DMS53 (cell line): ENCODE data around the gene USP25.

ENCODE experiments used
- DNase-seq: peaks from one replicate; lab custom pipeline; 2025; lab: John Stamatoyannopoulos, UW

The USP25 gene

GRCh38 chr21:15804247-15805005 lies 74.6 kb downstream of the USP25 start:
- DNase-seq = no peak

DNA sequence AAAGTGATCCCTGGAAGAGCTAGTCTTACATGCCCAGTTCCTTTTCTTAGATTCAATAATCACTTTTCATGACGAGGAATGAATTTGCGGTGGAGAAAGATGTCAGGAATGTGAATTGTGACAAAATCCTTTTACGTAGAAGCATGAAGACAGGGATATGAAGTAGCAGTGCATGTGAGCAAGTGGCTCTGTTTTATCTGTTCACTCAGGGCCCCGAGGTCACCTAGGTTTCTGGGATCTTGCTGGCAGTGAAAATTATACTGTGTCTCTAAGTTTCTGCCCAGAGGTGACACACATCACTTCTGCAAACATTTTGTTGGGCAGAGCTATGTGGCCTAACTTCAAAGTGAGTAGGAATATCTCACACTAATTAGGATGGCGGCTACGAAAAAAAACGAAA lies 79.3 kb downstream of the USP25 start:
- no peak for DNase-seq

DNA sequence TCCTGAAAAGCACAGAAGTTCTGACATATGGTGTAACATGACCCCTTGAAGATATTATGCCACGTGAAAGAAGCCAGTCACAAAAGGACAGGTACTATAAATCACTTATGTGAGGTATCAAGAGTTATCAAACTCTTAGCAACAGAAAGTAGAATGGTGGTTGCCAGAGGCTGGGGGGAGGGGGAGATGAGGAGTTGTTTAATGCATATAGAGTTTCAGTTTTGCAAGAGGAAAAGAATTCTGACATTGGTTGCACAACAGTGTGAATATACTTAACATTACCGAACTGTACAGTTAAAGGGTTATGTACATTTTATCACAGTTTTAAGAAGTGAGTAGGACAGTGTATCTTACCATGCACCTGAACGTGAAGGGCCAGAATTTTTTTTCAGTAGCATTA lies 80.0 kb downstream of the USP25 start:
- DNase-seq = no peak

DNA sequence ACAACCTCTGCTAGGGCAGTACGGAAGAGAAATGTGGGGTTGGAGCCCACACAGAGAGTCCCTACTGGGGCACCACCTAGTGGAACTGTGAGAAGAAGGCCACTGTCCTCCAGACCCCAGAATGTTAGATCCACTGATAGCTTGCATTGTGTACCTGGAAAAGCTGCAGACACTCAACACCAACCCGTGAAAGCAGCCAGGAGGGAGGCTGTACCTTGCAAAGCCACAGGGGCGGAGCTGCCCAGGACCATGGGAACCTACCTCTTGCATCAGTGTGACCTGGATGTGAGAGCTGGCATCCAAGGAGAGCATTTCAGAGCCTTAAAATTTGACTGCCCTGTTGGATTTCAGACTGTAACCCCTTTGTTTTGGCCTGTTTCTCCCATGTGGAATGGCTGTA lies 85.5 kb downstream of the USP25 start:
- no peak for DNase-seq

GRCh38 chr21:15820327-15820726 lies 90.5 kb downstream of the USP25 start:
- no peak for DNase-seq

GRCh38 chr21:15820852-15821379 lies 91.1 kb downstream of the USP25 start:
- DNase-seq = no peak

DNA sequence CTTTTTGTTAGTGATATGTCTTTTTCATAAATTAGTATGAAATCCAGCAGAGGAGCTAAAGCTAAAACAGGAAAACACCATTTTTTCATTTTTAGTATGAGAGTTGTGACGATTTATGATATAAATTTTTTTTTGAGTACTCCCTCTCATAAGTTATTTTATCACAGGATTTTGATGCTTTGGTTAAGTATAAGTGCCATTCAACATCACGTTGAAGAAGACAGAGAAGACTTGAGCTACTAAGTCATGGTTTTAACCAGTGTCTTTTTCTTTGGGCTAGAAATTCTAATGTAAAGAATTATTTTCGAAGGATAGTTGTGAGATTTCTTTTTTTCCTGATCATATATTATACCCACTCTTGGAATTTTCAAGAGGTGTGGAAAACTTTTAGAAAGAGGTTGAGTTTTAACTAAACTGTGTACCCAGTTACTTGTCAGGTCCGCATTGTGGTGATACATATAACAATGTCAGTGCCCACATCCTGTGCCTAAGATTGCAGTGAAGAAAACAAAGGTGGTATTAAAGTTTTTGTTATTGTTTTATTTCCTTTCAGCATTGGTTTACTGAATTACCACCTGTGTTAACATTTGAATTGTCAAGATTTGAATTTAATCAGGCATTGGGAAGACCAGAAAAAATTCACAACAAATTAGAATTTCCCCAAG lies 93.8 kb downstream of the USP25 start:
- no peak for DNase-seq

DNA sequence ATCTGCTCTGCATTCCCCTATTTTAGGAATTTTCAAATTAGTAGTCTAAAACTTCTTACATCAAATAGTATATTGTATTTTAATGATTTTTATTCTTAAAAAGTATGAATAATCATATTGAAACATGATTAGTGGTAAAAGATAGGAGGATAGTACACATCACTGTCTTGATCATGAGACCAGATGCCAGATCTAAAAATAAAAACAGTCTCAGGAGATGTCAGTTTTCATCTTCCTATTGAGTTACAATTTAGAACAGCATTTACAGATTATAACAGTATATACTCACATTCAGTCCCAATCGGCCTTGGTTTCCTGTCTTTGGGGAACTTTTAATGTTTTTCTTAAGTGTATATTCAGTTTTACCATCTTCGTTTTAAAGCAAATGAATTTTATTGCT lies 95.9 kb downstream of the USP25 start:
- DNase-seq = no peak

- peak; percentile 57 for DNase-seq
Measured at GRCh38 chr21:15826147-15826780, 96.5 kb downstream of the USP25 start.

GRCh38 chr21:15826908-15827601 lies 97.3 kb downstream of the USP25 start:
- no peak for DNase-seq

DNA sequence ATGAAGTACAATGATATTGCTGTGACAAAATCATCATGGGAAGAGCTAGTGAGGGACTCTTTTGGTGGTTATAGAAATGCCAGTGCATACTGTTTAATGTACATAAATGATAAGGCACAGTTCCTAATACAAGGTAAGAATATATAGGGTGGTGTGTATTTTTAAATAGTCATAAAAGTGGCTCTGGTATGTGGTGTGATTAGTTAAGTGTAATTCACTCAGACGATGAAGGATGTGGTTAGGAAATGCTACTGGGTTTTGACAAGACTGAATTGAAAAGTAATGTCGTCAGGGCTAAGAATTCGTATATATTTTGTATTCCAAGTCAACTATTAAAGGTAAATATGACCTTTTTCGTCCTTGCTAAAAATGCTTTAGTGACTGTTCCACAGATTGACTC lies 101.7 kb downstream of the USP25 start:
- DNase-seq = no peak

DNA sequence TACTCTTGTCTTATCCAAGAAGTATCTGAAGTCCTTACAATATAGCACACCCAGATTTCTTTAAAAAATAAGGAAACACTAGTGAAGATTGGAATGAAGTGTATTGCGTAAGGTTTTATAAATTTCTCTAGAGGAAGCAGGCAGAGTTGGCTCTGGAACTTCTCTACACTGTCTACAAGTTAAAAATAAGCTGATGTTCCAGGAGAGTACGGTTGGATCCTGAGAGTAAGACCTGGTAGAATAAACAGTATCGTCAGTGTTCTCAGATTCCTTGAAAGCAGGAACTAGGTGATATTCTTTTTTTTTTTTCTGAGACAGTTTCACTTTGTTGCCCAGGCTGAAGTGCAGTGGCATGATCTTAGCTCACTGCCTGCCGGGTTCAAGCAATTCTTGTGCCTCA lies 107.9 kb downstream of the USP25 start:
- no peak for DNase-seq

DNA sequence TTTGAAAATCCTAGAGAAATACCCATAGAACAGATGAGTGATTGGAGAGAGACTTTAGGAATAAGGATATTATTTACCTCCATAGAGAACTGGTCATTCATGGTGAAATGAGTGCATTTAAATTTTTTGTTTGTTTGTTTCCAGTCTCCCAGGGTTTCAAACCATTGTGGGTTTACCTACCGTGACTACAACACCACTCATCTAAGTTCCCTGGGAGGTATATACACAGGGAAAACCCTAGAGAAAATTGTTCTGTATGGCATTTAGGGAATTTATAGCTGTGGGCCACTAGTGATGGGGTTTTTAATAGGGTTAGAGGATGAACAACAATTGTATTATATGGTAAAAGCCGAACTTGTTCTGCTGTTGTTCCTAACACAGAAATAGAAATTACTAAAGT lies 109.2 kb downstream of the USP25 start:
- DNase-seq = peak; percentile 24

DNA sequence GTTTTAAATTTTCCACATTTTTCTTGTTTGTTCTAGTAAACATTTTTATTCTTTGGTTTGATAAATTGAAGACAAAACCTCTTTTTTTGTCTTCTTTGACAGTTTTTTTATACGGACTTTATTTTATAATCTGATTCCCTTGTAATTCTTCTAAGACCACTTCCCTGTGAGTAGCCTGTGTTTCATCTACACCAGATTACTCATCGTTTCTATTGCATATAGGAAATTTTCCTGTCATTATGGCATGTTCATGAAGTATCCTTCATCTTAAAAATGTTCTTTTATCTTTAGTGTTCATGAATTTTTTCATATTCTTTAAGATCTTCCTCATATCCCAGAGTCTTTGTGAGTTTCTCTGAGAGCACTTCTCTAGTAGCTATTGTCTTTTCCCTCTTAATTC lies 109.8 kb downstream of the USP25 start:
- DNase-seq = no peak

GRCh38 chr21:15840406-15840805 lies 110.6 kb downstream of the USP25 start:
- no peak for DNase-seq

DNA sequence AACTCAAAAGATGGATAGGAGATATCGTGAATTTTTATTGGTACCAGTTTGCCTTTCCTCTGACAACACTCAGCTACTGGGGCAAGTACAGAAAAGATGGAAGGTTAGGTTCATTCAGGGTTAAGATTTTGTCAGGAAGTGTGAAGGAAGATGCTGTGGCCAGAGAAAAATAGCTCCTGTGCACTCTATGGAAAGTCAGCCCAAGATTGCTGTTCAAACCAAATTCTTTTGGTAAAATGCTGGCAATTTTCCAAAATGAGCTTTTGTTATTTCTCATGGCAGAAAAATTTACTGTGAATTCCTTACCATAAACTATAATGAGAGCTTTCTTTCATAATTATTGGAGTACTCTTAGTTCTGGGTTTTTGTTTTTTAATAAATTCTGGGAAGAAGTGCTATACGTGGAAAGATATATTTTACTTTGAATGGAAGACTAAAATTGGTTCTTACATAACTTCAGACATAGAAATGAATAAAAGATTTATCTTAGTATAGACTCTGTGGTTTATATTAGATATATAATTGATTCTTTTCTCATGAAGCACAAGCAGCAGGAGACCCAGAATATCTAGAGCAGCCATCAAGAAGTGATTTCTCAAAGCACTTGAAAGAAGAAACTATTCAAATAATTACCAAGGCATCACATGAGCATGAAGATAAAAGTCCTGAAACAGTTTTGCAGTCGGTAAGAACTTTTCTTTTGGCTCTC lies 112.2 kb downstream of the USP25 start:
- DNase-seq = no peak

DNA sequence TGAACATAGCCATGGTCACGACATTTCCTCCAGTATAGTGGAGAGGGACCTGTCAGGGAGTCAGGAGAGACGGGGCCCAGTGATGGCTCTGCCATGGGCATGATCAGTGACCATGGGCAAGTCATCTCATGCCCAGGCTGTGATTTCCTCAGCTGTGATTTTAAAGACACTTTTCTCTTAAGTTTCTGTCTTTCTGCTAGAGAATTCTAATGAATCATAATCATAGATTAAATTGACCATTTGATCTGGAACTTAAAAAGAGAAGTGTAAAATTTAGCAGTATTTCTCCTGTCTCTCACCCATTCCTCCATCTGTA lies 112.7 kb downstream of the USP25 start:
- DNase-seq = no peak

DNA sequence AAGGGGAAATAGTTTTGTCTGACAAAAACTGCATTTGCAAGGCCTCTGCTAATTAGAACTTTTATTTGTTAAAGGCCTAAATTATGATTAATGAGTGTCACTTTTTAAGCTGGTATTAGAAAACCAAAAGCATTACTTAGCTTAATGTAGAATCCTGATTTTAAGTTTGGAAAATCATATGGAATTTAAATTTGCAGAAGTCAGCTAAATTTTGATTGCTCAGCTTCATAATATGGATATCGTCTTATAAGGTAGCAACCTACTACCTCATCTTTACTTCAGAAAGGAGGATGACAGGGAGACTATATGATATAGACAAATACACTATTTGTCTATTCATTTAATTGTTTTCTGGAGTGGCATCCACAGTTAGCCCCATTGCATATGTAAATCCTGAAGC lies 114.0 kb downstream of the USP25 start:
- no peak for DNase-seq

- peak; percentile 82 for DNase-seq
Measured at GRCh38 chr21:15848634-15849560, 119.1 kb downstream of the USP25 start.

GRCh38 chr21:15849927-15850326 lies 120.1 kb downstream of the USP25 start:
- DNase-seq = no peak

GRCh38 chr21:15850645-15851044 lies 120.9 kb downstream of the USP25 start:
- peak; percentile 8 for DNase-seq
